Right lobe of liver (tissue), 4 donors: ENCODE results near the gene PRR29.

Source experiments
- CTCF ChIP-seq, 4 donors: fragments of 200-600 bp in 3 of 4; fragments of 450-650 bp in 1 of 4; IDR thresholded peaks; one replicate each; pipeline versions ENCODE4 v1.5.1 to v1.8.0; 2016 to 2022; ENCODE audit warnings: antibody characterized with exemption in 4 of 4, mild to moderate bottlenecking in 2 of 4
- POLR2A ChIP-seq: fragments of 450-650 bp; IDR thresholded peaks from one replicate; pipeline ENCODE4 v1.6.1; 2017; ENCODE audit warnings: antibody characterized with exemption, mild to moderate bottlenecking
- donor health status: DM: no; HTN: no; CAD: no.
- donor health status: DM: no; HTN: no; CAD: no.
- donor health status: DM: no; HTN: yes; CAD: no.

- no peak for TF ChIP-seq POLR2A
- no peak for TF ChIP-seq CTCF (IDR thresholded peaks at IDR 0.05)
Observed at GRCh38 chr17:63985387-63986140, 12.6 kb upstream of the PRR29 start.
